ENCODE measurements around the gene TCEA2.

The TCEA2 gene

DNA sequence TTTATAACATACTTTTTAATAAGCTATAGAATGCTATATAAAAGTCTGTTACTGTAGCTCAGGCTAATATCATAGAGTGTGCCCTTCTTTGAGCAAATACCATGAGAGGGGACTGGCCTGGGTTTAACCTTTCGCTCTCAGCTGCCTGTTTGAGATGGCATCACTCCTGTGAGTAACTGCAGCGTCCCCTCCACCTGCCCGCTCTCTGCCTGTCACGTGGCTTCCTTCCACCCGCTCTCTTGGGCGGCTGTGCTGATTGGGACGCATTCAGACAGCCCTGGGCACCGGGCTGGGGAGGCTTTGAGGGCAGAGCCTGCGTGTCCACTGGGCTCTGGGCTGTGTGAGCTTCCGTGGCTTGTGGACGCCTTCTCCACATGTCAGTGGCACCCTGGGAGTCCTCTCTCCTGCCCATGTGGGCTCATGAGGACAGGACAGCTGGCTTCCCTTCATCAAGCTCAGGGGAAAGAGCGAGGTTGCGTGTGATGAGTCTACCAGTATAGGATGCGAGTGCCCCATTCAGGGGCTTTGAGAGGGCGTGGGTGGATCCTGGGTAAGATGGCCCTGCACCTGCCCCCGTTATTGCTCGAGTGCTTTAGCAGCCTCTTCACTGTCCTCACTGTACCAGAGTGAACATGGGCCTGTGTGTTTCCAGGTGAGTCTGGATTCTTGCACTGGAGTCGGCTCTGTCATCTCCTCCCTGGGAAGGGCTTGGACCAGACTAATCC lies 37.7 kb upstream of the TCEA2 start:
- H3K9me3 ChIP-seq (ENCODE audit: low read depth, low read length) = no peaks in the 10 kb centered on the region
- H3K27ac ChIP-seq = no peak overlapping the region
- H3K36me3 ChIP-seq (ENCODE audit: insufficient read depth, low read length) = peaks cover 76% of the 10 kb centered on the region; the same call in 1 of the 2 replicates
- H3K9ac ChIP-seq (ENCODE audit: insufficient read length) = no peak overlapping the region
- no peak for DNase-seq (ENCODE audit: low read depth, low spot score)
- no peak overlapping the region for H3K4me3 ChIP-seq
- no peak for TF ChIP-seq POLR2AphosphoS5 (IDR thresholded peaks at IDR 0.05; ENCODE audit: borderline replicate concordance, low read depth, low read length)
- TF ChIP-seq EZH2 (IDR thresholded peaks at IDR 0.05) = no peak
- no peak for TF ChIP-seq FOXP2 (optimal IDR thresholded peaks at IDR 0.05; ENCODE audit: control extremely low read depth, extremely low read length, insufficient read depth)

DNA sequence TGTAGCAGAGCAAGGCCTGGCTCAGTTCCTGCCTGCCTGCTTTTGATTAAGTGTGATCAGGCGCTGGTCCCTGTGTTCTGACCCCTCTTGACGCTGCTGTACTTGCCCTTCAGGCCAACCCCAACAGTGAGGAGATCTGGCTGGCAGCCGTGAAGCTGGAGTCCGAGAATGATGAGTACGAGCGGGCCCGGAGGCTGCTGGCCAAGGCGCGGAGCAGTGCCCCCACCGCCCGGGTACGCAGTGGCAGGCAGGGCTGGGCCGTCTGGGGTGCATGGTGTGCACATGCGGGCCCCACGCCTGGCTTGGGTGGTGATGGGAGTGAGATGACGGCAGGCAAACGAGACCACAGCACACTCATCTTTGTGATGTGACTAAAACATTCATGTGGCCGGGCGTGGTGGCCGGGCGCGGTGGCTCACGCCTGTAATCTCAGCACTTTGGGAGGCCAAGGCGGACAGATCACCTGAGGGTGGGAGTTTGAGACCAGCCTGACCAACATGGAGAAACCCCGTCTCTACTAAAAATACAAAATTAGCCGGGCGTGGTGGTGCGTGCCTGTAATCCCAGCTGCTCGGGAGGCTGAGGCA lies 37.1 kb upstream of the TCEA2 start:
- DNase-seq (ENCODE audit: low read depth, low spot score) = no peak
- H3K9me3 ChIP-seq (ENCODE audit: low read depth, low read length) = no peaks in the 10 kb centered on the region
- H3K9ac ChIP-seq (ENCODE audit: insufficient read length) = no peak overlapping the region
- H3K27ac ChIP-seq = no peak overlapping the region
- peaks cover 76% of the 10 kb centered on the region; the same call in 1 of the 2 replicates for H3K36me3 ChIP-seq (ENCODE audit: insufficient read depth, low read length)
- no peak overlapping the region for H3K4me3 ChIP-seq
- no peak for TF ChIP-seq EZH2 (IDR thresholded peaks at IDR 0.05)
- TF ChIP-seq POLR2AphosphoS5 (IDR thresholded peaks at IDR 0.05; ENCODE audit: borderline replicate concordance, low read depth, low read length) = no peak
- TF ChIP-seq FOXP2 (optimal IDR thresholded peaks at IDR 0.05; ENCODE audit: control extremely low read depth, extremely low read length, insufficient read depth) = no peak

DNA sequence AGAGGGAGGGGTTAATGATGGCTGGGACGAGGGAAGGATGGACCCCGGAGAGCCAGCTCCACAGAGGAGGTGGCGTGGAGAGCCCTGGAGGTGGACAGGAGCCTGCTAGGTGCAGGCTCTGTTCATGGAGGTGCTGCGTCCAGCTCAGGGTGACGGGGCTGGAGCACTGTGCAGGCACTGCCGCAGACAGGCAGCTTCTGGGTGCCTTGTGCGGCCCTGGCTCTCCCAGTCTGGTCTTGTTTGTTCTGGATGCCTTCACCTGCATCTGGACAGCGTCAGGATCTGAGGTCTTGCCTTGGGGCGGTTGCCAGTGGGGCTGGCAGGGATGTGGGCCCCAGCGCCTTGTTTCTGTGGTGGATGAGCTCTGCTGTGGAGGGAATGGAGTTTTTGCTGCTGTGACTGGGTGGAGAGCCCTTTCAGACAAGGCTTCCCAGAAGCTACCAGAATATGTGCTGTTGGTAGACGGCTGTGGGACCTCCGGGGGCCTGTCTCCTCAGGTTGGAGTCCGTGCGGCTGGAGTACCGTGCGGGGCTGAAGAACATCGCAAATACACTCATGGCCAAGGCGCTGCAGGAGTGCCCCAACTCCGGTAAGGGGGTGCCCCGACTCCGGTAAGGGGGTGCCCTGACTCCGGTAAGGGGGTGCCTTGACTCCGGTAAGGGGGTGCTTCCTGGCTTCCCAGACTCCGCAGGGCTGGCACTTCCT lies 34.9 kb upstream of the TCEA2 start:
- Histone ChIP-seq H3K9me3 (ENCODE audit: low read depth, low read length) (no peaks in the 10 kb centered on the region), H3K36me3 (ENCODE audit: insufficient read depth, low read length) (peaks cover 69% of the 10 kb centered on the region; the same call in 1 of the 2 replicates), H3K9ac (ENCODE audit: insufficient read length) (no peak overlapping the region), H3K4me3 (no peak overlapping the region), H3K27ac (no peak overlapping the region)
- DNase-seq (ENCODE audit: low read depth, low spot score) = no peak
- TF ChIP-seq EZH2 (IDR thresholded peaks at IDR 0.05) (no peak), FOXP2 (optimal IDR thresholded peaks at IDR 0.05; ENCODE audit: control extremely low read depth, extremely low read length, insufficient read depth) (no peak), POLR2AphosphoS5 (IDR thresholded peaks at IDR 0.05; ENCODE audit: borderline replicate concordance, low read depth, low read length) (no peak)

GRCh38 chr20:64029293-64030117 lies 33.5 kb upstream of the TCEA2 start:
- peaks cover 55% of the 10 kb centered on the region; the same call in 1 of the 2 replicates for H3K36me3 ChIP-seq (ENCODE audit: insufficient read depth, low read length)
- H3K9ac ChIP-seq (ENCODE audit: insufficient read length) = no peak overlapping the region
- TF ChIP-seq POLR2AphosphoS5 (IDR thresholded peaks at IDR 0.05; ENCODE audit: borderline replicate concordance, low read depth, low read length) = no peak
- no peak for TF ChIP-seq EZH2 (IDR thresholded peaks at IDR 0.05)
- TF ChIP-seq FOXP2 (optimal IDR thresholded peaks at IDR 0.05; ENCODE audit: control extremely low read depth, extremely low read length, insufficient read depth) = no peak
- no peak overlapping the region for H3K4me3 ChIP-seq
- no peaks in the 10 kb centered on the region for H3K9me3 ChIP-seq (ENCODE audit: low read depth, low read length)
- DNase-seq (ENCODE audit: low read depth, low spot score) = no peak
- H3K27ac ChIP-seq = no peak overlapping the region

DNA sequence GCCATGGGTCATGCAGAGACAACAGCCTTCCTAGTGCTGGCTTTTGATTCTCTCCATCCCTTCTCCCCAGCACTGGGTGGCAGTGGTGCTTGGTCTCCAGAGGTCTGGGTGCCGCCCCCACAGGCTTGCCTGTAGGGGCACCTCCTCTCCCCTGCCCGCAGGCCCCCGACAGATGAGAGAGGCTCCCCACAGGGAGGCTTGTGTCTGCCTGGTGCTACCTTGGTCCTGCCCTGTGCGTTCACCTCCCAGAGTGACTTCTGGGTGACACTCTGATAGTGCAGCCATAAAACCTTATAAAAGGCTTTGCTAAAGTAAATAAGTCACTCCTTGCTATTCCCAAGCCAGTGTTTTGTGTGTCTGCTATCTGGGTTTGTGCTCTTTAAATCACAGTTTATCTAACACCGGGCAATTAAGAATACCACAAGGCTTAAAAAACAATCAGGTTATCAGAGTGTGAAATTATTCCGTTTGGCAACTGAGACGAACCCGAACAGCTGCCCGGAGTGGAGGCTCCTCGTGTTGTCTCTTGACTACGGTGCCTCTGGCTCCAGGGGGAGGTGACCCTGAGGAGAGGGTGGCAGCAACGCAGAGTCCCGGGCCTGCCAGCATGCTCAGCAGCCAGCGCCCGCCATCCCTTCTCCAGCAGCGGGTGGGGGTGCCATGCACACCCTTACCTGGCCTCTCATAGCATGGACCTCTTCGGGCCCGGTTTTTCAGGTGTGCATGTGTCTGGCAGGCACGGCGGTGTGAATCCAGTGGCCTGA lies 32.4 kb upstream of the TCEA2 start:
- TF ChIP-seq POLR2AphosphoS5 (IDR thresholded peaks at IDR 0.05; ENCODE audit: borderline replicate concordance, low read depth, low read length) (no peak), EZH2 (IDR thresholded peaks at IDR 0.05) (no peak), FOXP2 (optimal IDR thresholded peaks at IDR 0.05; ENCODE audit: control extremely low read depth, extremely low read length, insufficient read depth) (no peak)
- H3K4me3 ChIP-seq = no peak overlapping the region
- H3K9me3 ChIP-seq (ENCODE audit: low read depth, low read length) = no peaks in the 10 kb centered on the region
- no peak overlapping the region for H3K9ac ChIP-seq (ENCODE audit: insufficient read length)
- H3K27ac ChIP-seq = no peak overlapping the region
- DNase-seq (ENCODE audit: low read depth, low spot score) = no peak
- peaks cover 46% of the 10 kb centered on the region; the same call in 1 of the 2 replicates for H3K36me3 ChIP-seq (ENCODE audit: insufficient read depth, low read length)

- H3K4me3 ChIP-seq = no peak overlapping the region
- H3K9ac ChIP-seq (ENCODE audit: insufficient read length) = no peak overlapping the region
- H3K9me3 ChIP-seq (ENCODE audit: low read depth, low read length) = no peaks in the 10 kb centered on the region
- H3K27ac ChIP-seq = no peak overlapping the region
- peaks cover 36% of the 10 kb centered on the region; the same call in 1 of the 2 replicates for H3K36me3 ChIP-seq (ENCODE audit: insufficient read depth, low read length)
- no peak for DNase-seq (ENCODE audit: low read depth, low spot score)
- no peak for TF ChIP-seq POLR2AphosphoS5 (IDR thresholded peaks at IDR 0.05; ENCODE audit: borderline replicate concordance, low read depth, low read length)
- no peak for TF ChIP-seq FOXP2 (optimal IDR thresholded peaks at IDR 0.05; ENCODE audit: control extremely low read depth, extremely low read length, insufficient read depth)
- TF ChIP-seq EZH2 (IDR thresholded peaks at IDR 0.05) = no peak
Measured at GRCh38 chr20:64031822-64032314, 31.1 kb upstream of the TCEA2 start.

Data from SK-N-MC (cell line).